Stomach (tissue), 4 donors: ENCODE results near the gene COBL.

Experiments used
- CTCF ChIP-seq, 7 experiments: fragments of 450-650 bp in 4 of 7; fragments of 200-600 bp in 3 of 7; sonication (generic) in 3 of 7; IDR thresholded peaks; one replicate each; pipeline ENCODE4 v1.5.1; 2016 to 2019; ENCODE audit warnings: antibody characterized with exemption in 7 of 7, control low read depth in 2 of 7, mild to moderate bottlenecking in 1 of 7
- EP300 ChIP-seq: sonication (generic); formaldehyde crosslinking; IDR thresholded peaks from one replicate; pipeline ENCODE4 v1.6.1; 2017; ENCODE audit warnings: antibody characterized with exemption
- POLR2AphosphoS5 ChIP-seq, 3 donors: sonication (generic); formaldehyde crosslinking; IDR thresholded peaks; one replicate each; pipeline ENCODE4 v1.6.1; 2016; ENCODE audit warnings: antibody characterized with exemption in 3 of 3

- TF ChIP-seq POLR2AphosphoS5 (IDR thresholded peaks at IDR 0.05) (no peak), CTCF (IDR thresholded peaks at IDR 0.05) (no peak), EP300 (no peak)
These were observed 6.5 kb downstream of the COBL start for GRCh38 chr7:51310131-51310583.
